ENCODE results near the gene DAB1. TPM values are rescaled to one million over a fixed set of nuclear protein-coding genes. Genes with fewer than 3 reads are reported as not detected.

The DAB1 gene
- polyA plus RNA-seq, 3 donors, result not detected

- Histone ChIP-seq H3K36me3 (replicated peaks in 1 of 2; ENCODE audit: control insufficient read depth in 1 of 2, insufficient read depth in 2 of 2, low read length in 2 of 2) (no peaks in the 10 kb centered on the region), H3K27me3 (ENCODE audit: control insufficient read depth in 2 of 2, insufficient read depth in 2 of 2, low read length in 2 of 2) (no peaks in the 10 kb centered on the region), H3K9ac (ENCODE audit: insufficient read depth, low read length, poor library complexity, severe bottlenecking) (no peak overlapping the region), H3K79me2 (ENCODE audit: insufficient read depth, low read length) (no peaks in the 10 kb centered on the region), H4K20me1 (ENCODE audit: insufficient read depth, low read length) (no peaks in the 10 kb centered on the region), H3K4me3 (replicated peaks in 1 of 3; ENCODE audit: low read depth in 2 of 3, low read length in 3 of 3) (no peak overlapping the region), H3K4me1 (ENCODE audit: control insufficient read depth in 1 of 2, insufficient read depth in 2 of 2, low read length in 2 of 2) (no peaks in the 10 kb centered on the region), H3K9me3 (replicated peaks in 1 of 2; ENCODE audit: control insufficient read depth in 1 of 2, insufficient read depth in 1 of 2, low read length in 2 of 2) (no peaks in the 10 kb centered on the region), H3K4me2 (replicated peaks; ENCODE audit: extremely low read depth, low read length, poor library complexity, severe bottlenecking) (no peak overlapping the region), H2AFZ (ENCODE audit: insufficient read depth, low read depth, low read length, poor library complexity, severe bottlenecking) (no peak overlapping the region), H3K27ac (ENCODE audit: low read depth in 1 of 2, low read length in 2 of 2) (no peak overlapping the region)
- Mint-ChIP-seq H3K4me1 (no peaks in the 10 kb centered on the region), H3K36me3 (no peaks in the 10 kb centered on the region), H3K27ac (no peak overlapping the region), H3K4me3 (no peak overlapping the region), H3K9me3 (peaks cover 0 to 9% (median 3%) of the 10 kb centered on the region in 7 donors), H3K27me3 (ENCODE audit: low read depth in 3 of 3) (no peaks in the 10 kb centered on the region)
- 60% methylated on average over 3 of the region's 3 CpGs for WGBS (ENCODE audit: insufficient coverage)
- TF ChIP-seq CTCF (IDR thresholded peaks at IDR 0.05), result no peak
- intact Hi-C loops (cut with micrococcal nuclease), result no loop called here
- DNase-seq, result no peak
These were observed 27.1 kb upstream of the DAB1 start for GRCh38 chr1:57450981-57451380.

- H3K36me3 ChIP-seq (replicated peaks in 1 of 2; ENCODE audit: control insufficient read depth in 1 of 2, insufficient read depth in 2 of 2, low read length in 2 of 2), result no peaks in the 10 kb centered on the region
- no peak overlapping the region for H3K9ac ChIP-seq (ENCODE audit: insufficient read depth, low read length, poor library complexity, severe bottlenecking)
- H3K9me3 ChIP-seq (replicated peaks in 1 of 2; ENCODE audit: control insufficient read depth in 1 of 2, insufficient read depth in 1 of 2, low read length in 2 of 2), result no peaks in the 10 kb centered on the region
- Mint-ChIP-seq H3K4me3 (no peak overlapping the region), H3K27me3 (ENCODE audit: low read depth in 3 of 3) (no peaks in the 10 kb centered on the region), H3K9me3 (peaks cover 1 to 6% (median 3%) of the 10 kb centered on the region in 7 donors), H3K27ac (no peak overlapping the region), H3K4me1 (no peaks in the 10 kb centered on the region), H3K36me3 (no peaks in the 10 kb centered on the region)
- no peak for DNase-seq
- H3K27me3 ChIP-seq (ENCODE audit: control insufficient read depth in 2 of 2, insufficient read depth in 2 of 2, low read length in 2 of 2), result no peaks in the 10 kb centered on the region
- H3K27ac ChIP-seq (ENCODE audit: low read depth in 1 of 2, low read length in 2 of 2), result no peak overlapping the region
- intact Hi-C loops (cut with micrococcal nuclease), result no loop called here
- H3K4me1 ChIP-seq (ENCODE audit: control insufficient read depth in 1 of 2, insufficient read depth in 2 of 2, low read length in 2 of 2), result no peaks in the 10 kb centered on the region
- no peak overlapping the region for H3K4me2 ChIP-seq (replicated peaks; ENCODE audit: extremely low read depth, low read length, poor library complexity, severe bottlenecking)
- H3K4me3 ChIP-seq (replicated peaks in 1 of 3; ENCODE audit: low read depth in 2 of 3, low read length in 3 of 3), result no peak overlapping the region
- TF ChIP-seq CTCF (IDR thresholded peaks at IDR 0.05), result no peak
- no peak overlapping the region for H2AFZ ChIP-seq (ENCODE audit: insufficient read depth, low read depth, low read length, poor library complexity, severe bottlenecking)
- H3K79me2 ChIP-seq (ENCODE audit: insufficient read depth, low read length), result no peaks in the 10 kb centered on the region
- 83% methylated on average over 1 of the region's 3 CpGs for WGBS (ENCODE audit: insufficient coverage)
- no peaks in the 10 kb centered on the region for H4K20me1 ChIP-seq (ENCODE audit: insufficient read depth, low read length)
These were observed 23.7 kb upstream of the DAB1 start for GRCh38 chr1:57447551-57447950.

Measured in CD14-positive monocyte (primary cell).